NCI-H187 (cell line): ENCODE data around the gene PCDHGB5.
"Not testable (repeated sequence)": the region's sequence is repeated elsewhere in the genome, so short reads cannot be mapped to it uniquely, and the experiment has no call there.

Experiments used
- DNase-seq, 2 experiments: peaks; one replicate each; lab custom pipeline; 2025; lab: John Stamatoyannopoulos, UW

Gene PCDHGB5

DNA sequence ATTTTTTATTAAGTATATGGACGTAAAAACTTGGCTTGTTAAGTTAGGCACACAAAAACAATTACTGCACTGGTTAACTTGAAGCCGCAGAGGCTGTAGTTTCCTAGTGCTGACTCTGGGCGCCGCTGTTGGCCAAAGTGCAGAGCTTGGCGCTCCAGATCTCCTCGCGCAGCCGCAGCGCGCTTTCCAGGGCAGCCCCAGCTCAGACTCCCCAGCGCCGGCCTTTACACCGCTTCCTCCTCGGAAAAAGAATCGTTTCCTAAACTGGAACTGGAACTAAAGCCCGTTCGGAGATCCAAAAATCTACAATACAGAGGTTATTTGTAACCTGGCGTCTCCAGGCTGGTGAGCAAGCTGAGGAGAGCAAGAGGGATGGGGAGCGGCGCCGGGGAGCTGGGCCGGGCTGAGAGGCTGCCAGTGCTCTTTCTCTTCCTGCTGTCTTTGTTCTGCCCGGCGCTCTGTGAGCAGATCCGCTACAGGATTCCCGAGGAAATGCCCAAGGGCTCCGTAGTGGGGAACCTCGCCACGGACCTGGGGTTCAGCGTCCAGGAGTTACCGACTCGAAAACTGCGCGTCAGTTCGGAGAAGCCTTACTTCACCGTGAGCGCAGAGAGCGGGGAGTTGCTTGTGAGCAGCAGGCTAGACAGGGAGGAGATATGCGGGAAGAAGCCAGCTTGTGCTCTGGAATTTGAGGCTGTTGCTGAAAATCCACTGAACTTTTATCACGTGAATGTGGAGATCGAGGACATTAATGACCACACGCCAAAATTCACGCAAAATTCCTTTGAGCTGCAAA, at the start of gene PCDHGB5:
PCDHGB5 (plus strand) TSS at position 192 of the 796 bp plus-strand sequence; CDS start at position 373, 181 bp downstream.
- peak in 1 of 2 experiments; percentile 19 for DNase-seq

DNA sequence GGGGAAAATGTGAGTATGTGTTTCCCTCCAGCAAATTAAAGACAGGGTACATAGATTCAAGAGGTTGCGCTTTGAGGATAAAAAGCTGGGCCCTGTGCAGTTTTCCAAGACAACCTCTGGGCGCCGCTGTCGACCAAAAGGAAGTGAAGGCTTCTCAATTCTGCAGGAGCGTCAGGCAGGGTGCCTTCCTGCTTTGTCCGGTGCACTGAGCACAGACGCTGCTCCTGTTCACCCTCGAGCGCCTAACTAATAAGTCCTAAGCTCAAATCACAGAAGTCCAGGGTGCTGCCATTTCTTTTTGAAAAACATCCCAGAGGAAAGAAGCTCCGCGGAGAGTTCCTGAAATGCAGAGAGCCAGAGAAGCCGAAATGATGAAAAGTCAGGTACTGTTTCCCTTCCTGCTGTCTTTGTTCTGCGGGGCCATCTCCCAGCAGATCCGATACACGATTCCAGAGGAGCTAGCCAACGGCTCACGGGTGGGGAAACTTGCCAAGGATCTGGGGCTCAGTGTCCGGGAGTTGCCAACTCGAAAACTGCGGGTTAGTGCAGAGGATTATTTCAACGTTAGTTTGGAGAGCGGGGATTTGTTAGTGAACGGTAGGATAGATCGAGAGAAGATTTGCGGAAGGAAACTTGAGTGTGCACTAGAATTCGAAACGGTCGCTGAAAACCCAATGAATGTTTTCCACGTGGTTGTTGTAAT, 47.7 kb upstream of the PCDHGB5 start, which contains the start of gene PCDHGB1:
PCDHGB1 (plus strand) TSS at position 183 of the 703 bp plus-strand sequence; CDS start at position 345, 162 bp downstream.
- DNase-seq = peak; percentile 22 to 40

DNA sequence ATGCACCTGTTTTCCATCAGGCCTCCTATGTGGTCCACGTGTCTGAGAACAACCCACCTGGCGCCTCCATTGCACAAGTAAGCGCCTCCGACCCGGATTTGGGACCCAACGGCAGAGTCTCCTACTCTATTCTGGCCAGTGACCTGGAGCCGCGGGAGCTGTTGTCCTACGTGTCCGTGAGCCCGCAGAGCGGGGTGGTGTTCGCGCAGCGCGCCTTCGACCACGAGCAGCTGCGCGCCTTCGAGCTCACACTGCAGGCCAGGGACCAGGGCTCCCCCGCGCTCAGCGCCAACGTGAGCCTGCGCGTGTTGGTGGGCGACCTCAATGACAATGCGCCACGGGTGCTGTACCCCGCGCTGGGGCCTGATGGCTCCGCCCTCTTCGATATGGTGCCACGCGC, 46.2 kb upstream of the PCDHGB5 start:
- no peak for DNase-seq

DNA sequence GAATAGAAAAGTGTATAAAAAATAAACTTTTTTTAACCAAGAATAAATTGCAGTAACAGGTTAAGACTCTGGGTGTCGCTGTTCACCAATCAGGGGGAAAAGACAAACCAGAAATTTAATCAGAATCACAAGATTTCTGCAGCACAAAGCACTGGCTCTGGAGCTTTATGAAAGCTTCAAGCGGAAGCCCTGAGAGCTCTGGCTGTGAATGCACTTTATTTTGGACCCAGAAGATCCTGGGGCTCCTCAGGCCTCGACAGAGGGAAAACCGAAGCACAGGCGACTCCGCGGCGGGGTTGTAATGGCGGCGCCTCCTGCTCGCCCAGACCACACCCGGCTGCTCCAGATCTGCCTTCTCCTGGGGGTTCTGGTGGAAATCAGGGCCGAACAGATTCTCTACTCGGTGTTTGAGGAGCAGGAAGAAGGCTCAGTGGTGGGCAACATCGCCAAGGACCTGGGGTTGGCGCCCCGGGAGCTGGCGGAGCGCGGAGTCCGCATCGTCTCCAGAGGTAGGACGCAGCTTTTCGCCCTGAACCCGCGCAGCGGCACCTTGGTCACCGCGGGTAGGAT, 42.8 kb upstream of the PCDHGB5 start, which contains the start of gene PCDHGA4:
PCDHGA4 (plus strand) TSS at position 122 of the 570 bp plus-strand sequence; CDS start at position 209, 87 bp downstream.
- no peak for DNase-seq

DNA sequence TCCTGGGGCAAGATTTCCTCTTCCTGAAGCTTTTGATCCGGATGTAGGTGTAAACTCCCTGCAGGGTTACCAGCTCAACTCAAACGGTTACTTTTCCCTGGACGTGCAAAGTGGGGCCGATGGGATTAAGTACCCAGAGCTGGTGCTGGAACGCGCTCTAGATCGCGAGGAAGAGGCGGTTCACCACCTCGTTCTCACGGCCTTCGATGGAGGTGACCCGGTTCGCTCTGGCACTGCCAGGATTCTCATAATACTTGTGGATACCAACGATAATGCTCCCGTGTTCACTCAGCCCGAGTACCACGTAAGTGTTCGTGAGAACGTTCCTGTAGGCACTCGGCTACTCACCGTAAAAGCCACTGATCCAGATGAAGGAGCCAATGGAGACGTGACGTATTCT, 42.1 kb upstream of the PCDHGB5 start:
- no peak for DNase-seq

DNA sequence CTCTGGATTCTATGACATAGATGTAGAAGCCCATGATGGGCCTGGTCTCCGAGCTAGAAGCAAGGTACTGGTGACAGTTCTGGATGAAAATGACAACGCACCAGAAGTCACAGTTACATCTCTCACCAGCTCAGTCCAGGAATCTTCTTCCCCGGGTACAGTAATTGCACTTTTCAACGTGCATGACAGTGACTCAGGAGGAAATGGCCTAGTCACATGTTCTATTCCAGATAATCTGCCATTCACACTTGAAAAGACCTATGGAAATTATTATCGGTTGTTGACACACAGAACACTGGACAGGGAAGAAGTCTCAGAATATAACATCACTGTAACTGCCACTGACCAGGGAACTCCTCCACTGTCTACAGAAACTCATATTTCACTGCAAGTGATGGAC, 41.6 kb upstream of the PCDHGB5 start:
- DNase-seq = no peak

DNA sequence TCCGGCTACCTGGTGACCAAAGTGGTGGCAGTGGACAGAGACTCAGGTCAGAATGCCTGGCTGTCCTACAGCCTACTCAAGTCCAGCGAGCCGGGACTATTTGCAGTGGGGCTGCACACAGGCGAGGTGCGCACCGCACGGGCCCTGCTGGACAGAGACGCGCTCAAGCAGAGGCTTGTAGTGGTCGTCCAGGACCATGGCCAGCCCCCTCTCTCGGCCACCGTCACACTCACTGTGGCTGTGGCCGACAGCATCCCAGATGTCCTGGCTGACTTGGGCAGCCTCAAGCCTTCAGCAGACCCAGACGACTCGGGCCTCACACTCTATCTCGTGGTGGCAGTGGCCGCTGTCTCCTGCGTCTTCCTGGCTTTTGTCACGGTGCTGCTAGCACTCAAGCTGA, 40.8 kb upstream of the PCDHGB5 start:
- no peak for DNase-seq

DNA sequence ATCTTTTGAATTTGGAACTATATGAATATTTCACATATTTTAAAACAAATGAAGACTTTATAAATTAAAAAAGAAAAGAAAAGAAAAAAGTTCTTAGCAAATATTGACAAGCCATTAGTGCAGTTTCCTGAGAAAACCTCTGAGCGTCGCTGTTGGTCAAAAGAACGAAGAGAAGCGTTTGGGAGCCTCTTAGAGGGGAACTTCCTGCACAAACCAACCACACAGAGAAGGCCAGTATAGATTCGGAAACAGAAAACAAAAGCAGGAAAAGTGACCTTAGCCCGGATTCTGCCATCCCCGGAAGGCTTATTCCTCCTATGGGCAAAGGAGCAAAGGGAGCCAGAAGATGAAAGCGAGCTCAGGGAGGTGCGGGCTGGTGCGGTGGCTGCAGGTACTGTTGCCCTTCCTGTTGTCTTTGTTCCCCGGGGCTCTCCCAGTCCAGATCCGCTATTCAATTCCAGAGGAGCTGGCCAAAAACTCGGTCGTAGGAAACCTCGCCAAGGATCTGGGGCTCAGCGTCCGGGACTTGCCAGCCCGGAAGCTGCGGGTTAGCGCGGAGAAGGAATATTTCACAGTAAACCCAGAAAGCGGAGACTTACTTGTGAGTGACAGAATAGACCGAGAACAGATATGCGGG, 37.8 kb upstream of the PCDHGB5 start, which contains the start of gene PCDHGB2:
PCDHGB2 (plus strand) TSS at position 205 of the 637 bp plus-strand sequence; CDS start at position 347, 142 bp downstream.
- DNase-seq = no peak

DNA sequence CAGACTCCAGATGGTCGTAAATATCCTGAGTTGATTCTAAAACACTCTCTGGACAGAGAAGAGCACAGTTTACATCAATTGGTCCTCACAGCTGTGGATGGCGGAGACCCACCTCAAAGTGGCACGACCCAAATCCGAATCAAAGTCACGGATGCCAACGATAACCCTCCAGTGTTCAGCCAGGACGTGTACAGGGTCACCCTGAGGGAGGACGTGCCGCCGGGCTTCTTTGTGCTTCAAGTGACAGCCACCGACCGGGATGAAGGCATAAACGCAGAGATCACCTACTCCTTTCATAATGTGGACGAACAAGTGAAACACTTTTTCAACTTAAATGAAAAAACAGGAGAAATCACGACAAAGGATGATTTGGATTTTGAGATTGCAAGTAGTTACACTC, 37.1 kb upstream of the PCDHGB5 start:
- DNase-seq = no peak

DNA sequence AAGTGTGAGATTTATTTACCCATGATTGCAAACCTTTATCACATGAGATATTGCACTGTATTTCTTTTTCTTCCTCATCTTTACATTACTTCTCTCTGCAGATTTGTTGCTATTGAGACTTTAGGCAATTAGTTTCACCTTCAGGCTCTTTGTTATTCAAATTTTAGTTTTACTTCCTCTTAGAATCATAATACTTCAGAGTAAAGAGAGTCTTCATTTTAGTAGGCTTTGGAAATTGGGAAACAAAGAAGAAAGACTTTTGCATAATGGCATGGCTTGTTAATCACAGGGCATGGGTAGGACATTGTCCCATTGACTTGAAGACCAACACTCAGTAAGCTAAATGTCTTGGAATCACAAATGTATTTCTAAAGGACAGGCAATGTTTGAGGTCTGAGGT, 35.0 kb upstream of the PCDHGB5 start:
- DNase-seq = no peak

DNA sequence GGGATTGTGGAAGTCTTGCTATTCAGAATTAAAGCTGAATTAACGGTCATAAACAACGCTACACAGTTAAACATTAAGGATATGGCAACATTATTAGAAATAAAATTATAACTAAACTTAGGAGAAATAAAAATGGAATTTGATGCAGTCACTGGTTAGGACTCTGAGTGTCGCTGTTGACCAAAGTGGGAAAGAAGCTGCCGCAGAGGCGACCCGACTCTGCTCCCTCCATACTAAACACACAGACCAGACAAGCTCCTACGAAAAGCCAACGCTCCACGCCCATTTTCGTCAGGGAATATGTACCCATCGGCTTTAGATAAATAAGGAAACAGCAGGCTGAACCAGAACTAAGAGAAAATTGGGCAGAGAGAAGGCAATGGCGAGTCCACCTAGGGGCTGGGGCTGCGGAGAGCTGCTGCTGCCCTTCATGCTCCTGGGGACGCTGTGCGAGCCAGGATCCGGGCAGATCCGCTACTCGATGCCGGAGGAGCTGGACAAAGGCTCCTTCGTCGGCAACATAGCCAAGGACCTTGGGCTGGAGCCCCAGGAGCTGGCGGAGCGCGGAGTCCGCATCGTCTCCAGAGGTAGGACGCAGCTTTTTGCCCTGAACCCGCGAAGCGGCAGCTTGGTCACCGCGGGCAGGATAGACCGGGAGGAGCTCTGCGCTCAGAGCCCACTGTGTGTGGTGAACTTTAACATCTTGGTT, 33.6 kb upstream of the PCDHGB5 start, which contains the start of gene PCDHGA5:
PCDHGA5 (plus strand) TSS at position 211 of the 709 bp plus-strand sequence; CDS start at position 380, 169 bp downstream.
- DNase-seq = no peak

DNA sequence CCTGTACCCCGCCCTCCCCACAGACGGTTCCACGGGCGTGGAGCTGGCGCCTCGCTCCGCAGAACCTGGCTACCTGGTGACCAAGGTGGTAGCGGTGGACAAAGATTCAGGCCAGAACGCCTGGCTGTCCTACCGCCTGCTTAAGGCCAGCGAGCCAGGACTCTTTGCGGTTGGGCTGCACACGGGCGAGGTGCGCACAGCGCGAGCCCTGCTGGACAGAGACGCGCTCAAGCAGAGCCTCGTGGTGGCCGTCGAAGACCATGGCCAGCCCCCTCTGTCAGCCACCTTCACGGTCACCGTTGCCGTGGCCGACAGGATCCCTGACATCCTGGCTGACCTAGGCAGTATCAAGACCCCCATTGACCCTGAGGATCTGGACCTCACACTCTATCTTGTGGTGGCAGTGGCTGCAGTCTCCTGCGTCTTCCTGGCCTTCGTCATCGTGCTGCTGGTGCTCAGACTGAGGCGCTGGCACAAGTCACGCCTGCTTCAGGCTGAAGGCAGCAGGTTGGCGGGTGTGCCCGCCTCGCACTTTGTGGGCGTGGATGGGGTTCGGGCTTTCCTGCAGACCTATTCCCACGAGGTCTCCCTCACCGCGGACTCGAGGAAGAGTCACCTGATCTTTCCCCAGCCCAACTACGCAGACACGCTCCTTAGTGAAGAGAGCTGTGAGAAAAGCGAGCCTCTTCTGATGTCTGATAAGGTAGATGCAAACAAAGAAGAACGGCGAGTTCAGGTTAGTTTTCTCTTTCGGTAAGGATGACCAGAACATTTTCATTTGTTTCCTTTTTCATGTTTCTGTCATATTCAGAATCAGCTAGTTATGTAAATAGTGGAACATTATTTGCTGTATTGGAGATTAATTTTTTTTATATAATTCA, 31.5 kb upstream of the PCDHGB5 start:
- DNase-seq = no peak

DNA sequence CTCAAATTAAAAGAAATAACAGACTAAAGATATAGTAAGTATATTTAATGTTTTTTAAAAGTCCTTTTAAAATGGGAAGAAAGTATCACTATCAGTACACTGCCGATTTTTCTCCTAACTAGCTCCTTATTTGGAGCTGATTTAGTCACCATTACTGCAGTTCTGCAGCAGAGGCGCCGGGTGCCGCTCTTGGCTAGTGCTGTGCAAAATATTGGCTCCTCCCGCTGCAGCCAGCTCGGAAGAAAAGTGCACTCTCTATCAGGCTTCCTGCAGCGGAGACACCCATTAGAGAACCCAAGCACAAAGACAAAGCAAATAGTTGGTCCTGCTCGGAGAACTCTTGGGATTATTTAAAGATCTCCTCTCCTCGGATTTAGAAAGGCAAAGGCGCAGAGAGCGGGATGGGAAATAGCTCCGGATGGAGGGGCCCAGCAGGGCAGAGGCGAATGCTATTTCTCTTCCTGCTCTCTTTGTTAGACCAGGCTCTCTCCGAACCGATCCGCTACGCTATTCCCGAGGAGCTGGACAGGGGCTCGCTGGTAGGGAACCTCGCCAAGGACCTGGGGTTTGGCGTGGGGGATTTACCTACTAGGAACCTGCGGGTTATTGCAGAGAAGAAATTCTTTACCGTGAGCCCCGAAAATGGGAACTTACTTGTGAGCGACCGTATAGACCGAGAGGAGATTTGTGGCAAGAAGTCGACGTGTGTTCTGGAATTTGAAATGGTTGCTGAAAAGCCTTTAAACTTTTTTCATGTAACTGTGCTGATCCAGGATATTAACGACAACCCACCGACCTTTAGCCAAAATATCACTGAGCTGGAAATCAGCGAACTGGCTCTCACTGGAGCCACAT, 27.5 kb upstream of the PCDHGB5 start, which contains the start of gene PCDHGB3:
PCDHGB3 (plus strand) TSS at position 249 of the 855 bp plus-strand sequence; CDS start at position 402, 153 bp downstream.
- no peak for DNase-seq

DNA sequence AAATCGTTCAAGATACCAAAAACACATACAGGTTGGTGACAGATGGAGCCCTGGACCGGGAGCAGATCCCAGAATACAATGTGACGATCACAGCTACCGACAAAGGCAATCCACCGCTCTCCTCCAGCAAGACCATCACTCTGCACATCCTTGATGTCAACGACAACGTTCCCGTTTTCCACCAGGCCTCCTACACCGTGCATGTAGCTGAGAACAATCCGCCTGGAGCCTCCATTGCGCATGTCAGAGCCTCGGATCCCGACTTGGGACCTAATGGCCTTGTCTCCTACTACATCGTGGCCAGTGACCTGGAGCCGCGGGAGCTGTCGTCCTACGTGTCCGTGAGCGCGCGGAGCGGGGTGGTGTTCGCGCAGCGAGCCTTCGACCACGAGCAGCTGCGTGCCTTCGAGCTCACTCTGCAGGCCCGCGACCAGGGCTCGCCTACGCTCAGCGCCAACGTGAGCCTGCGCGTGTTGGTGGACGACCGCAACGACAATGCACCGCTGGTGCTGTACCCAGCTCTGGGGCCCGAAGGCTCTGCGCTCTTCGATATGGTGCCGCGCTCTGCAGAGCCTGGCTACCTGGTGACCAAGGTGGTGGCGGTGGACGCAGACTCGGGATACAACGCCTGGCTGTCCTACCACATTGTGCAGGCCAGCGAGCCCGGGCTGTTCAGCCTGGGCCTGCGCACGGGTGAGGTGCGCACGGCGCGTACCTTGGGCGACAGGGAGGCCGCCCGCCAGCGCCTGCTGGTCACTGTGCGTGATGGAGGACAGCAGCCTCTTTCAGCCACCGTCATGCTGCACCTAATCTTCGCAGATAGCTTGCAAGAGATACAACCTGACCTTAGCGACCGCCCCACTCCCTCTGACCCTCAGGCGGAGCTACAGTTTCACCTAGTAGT, 25.9 kb upstream of the PCDHGB5 start:
- no peak for DNase-seq

DNA sequence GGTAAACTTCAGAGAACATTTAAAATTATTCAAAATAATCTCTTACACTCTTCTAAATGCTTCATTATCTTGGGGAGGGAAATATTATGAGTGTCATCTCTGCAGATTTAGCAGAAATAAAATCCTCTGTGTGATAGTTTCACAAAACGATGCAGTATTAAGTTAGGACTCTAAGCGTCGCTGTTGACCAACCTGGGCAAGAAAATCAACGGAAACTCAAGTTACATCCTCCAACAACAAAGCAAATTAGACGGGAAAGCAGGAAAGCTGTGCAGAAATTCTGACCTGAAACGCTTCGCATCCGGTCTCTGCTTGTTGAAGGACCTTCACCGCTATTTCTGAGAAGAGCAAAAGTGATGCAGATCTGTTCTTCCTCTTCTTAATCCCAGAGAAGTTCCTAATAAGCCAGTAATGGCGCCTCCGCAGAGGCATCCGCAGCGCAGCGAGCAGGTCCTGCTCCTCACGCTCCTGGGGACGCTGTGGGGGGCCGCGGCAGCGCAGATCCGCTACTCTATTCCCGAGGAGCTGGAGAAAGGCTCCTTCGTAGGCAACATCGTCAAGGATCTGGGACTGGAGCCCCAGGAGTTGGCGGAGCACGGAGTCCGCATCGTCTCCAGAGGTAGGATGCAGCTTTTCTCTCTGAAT, 24.0 kb upstream of the PCDHGB5 start, which contains the start of gene PCDHGA6:
PCDHGA6 (plus strand) TSS at position 219 of the 645 bp plus-strand sequence; CDS start at position 412, 193 bp downstream.
- no peak for DNase-seq

DNA sequence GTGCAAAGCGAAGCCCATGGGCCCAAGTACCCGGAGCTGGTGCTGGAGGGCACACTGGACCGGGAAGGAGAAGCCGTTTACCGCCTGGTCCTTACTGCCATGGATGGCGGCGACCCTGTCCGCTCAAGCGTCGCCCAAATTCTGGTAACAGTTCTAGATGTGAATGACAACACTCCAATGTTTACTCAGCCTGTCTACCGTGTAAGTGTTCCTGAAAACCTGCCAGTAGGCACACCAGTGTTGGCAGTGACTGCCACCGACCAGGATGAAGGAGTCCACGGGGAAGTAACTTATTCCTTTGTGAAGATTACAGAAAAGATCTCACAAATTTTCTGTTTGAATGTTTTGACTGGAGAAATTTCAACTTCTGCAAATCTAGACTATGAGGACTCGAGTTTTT, 23.1 kb upstream of the PCDHGB5 start:
- no peak for DNase-seq

DNA sequence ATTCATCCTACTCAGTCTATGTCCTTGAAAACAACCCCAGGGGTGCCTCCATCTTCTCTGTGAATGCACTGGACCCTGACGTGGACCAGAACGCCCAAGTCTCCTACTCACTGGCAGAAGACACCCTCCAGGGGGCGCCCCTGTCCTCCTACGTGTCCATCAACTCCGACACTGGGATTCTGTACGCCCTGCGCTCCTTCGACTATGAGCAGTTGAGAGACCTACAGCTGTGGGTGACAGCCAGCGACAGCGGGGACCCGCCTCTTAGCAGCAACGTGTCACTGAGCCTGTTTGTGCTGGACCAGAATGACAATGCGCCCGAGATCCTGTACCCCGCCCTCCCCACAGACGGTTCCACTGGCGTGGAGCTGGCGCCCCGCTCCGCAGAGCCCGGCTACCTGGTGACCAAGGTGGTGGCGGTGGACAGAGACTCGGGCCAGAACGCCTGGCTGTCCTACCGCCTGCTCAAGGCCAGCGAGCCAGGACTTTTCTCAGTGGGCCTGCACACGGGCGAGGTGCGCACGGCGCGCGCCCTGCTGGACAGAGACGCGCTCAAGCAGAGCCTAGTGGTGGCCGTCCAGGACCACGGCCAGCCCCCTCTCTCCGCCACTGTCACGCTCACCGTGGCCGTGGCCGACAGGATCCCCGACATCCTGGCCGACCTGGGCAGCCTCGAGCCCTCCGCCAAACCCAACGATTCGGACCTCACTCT, 22.1 kb upstream of the PCDHGB5 start:
- DNase-seq = not testable (repeated sequence)
